ENCODE data around the gene FRAT1.

DNA sequence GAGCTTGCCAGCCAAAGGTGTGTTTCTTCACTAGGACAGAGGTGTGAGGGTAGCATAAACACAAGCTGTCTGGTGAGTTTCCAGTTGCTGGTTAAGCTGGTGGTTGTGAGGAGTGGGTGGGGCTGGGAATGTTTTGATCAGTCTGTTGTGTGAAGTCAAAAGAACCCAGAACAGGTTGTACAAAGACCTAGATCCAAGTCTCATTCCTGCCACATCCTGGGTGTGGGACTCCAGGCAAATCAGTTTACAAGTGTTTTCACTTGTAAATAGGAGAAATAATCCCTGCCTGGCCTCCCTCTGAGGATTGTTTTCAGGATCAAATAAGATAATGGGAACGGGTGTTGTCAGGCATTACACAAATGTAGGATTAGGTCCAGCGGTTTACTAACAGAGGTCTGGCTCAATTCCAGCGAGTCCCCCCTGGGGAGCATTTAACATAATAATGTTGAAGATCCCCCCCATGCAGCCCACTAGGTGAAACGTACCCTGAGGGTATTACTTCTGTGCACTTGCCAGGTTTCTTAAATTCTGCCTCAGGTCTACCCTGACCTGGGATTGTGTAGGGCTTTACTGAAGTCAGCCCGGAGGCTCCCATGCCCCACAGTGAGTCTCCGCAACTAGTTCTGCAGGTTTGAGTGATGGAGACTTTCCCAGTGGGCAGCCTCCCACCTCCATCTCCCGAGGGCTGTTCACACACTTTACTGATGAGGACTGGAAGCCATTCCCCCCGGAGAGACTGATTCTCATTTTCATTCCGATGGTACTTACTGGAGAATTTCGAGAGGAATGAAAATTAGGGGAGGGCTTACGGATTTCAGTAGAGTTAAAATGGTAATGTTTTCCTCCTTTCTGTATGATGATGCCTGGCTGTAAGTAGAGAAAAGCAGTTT is 18.1 kb downstream of the FRAT1 start:
- TF ChIP-seq POLR2AphosphoS5 (IDR thresholded peaks at IDR 0.05; ENCODE audit: low read depth, low read length) (no peak), PAX5 (IDR thresholded peaks at IDR 0.05; ENCODE audit: insufficient read depth, low read length, severe bottlenecking) (no peak)
